ENCODE data around the gene BST1. TPM values are rescaled to one million over a fixed set of nuclear protein-coding genes. Genes with fewer than 3 reads are reported as not detected.

Gene BST1
- total and polyA plus RNA-seq, 2 donors (not counting 1 experiment from before 2014, with no cell fraction given) = 15.7 to 48.8 TPM

DNA sequence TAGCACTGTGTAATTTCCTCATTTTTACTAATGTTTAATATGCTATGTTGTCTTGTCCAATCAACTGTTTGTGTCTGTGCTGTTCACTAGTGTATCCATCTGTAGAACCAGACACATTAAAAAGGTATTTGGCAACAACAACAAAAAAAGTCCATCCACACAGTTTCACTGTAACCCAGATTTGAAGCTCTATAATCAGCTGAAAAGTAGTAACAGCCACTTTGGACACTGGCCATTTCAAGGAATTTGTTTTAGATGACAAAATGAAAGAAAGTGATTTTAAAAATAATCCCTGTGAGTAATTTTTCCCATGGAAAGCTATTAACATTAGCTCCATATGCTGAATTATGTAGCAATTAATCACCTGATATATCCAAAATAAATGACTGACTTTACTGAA lies 45.5 kb upstream of the BST1 start:
- H3K27me3 ChIP-seq (ENCODE audit: control insufficient read depth, insufficient read depth, low read length) = no peaks in the 10 kb centered on the region
- no peak overlapping the region for H3K4me3 ChIP-seq (replicated peaks in 1 of 4; ENCODE audit: control extremely low read depth in 1 of 4, insufficient read depth in 1 of 4, low read depth in 3 of 4, low read length in 4 of 4)
- H2AFZ ChIP-seq (ENCODE audit: low read length) = no peak overlapping the region
- no peaks in the 10 kb centered on the region for H4K20me1 ChIP-seq (ENCODE audit: control insufficient read depth, extremely low read depth, insufficient read depth, low read length)
- H3K4me2 ChIP-seq (ENCODE audit: extremely low read depth, insufficient read depth, low read length) = no peak overlapping the region
- no peak overlapping the region for H3K27ac ChIP-seq (ENCODE audit: insufficient read depth, low read length)
- H3K4me1 ChIP-seq (ENCODE audit: control insufficient read depth, extremely low read depth, insufficient read depth, low read length) = peaks cover 5% of the 10 kb centered on the region
- peaks cover 26% of the 10 kb centered on the region for H3K79me2 ChIP-seq (ENCODE audit: control insufficient read depth, insufficient read depth, low read length)
- no peaks in the 10 kb centered on the region for H3K36me3 ChIP-seq (ENCODE audit: control insufficient read depth, insufficient read depth, low read length)
- H3K9me3 ChIP-seq (ENCODE audit: control insufficient read depth, insufficient read depth, low read depth, low read length) = no peaks in the 10 kb centered on the region
- H3K9ac ChIP-seq (ENCODE audit: insufficient read depth, low read length) = no peak overlapping the region
- peak in 1 of 2 donors; percentile 39 for DNase-seq (ENCODE audit: low read depth in 2 of 2)
- TF ChIP-seq, protein P1, sequence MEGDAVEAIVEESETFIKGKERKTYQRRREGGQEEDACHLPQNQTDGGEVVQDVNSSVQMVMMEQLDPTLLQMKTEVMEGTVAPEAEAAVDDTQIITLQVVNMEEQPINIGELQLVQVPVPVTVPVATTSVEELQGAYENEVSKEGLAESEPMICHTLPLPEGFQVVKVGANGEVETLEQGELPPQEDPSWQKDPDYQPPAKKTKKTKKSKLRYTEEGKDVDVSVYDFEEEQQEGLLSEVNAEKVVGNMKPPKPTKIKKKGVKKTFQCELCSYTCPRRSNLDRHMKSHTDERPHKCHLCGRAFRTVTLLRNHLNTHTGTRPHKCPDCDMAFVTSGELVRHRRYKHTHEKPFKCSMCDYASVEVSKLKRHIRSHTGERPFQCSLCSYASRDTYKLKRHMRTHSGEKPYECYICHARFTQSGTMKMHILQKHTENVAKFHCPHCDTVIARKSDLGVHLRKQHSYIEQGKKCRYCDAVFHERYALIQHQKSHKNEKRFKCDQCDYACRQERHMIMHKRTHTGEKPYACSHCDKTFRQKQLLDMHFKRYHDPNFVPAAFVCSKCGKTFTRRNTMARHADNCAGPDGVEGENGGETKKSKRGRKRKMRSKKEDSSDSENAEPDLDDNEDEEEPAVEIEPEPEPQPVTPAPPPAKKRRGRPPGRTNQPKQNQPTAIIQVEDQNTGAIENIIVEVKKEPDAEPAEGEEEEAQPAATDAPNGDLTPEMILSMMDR (conservative IDR thresholded peaks at IDR 0.05 in 1 of 2, IDR thresholded peaks at IDR 0.05 in 1 of 2; ENCODE audit: low read depth in 1 of 2, low read length in 2 of 2) = no peak
- no peak for TF ChIP-seq EZH2 (IDR thresholded peaks at IDR 0.05; ENCODE audit: low read length, missing control alignments)

DNA sequence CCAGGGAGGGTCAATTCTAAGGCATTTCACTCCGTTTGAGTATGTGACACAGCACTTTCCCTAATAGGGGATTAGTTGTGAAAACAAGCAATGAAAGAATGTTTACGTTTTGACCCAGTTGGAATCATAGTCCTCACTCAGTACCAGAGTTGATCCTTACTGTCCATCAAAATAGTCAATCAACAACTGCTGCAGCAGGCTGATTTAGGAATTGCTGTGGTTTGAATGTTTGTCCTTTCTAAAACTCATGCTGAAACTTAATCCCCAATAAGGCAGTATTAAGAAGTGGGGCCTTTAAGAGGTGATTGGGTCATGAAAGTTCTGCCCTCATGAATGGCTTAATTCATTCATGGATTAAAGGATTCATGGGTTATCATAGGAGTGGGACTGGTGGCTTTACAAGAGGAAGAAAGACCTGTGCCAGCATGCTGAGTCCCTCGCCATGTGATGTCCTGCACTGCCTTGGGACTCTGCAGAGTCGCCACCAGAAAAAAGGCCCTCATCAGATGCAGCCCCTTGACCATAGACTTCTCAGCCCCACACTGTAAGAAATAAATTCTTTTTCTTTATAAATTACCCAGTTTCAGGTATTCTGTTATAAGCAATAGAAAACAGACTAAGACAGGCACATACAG lies 44.6 kb upstream of the BST1 start:
- H3K4me1 ChIP-seq (ENCODE audit: control insufficient read depth, extremely low read depth, insufficient read depth, low read length) = peaks cover 3% of the 10 kb centered on the region
- no peaks in the 10 kb centered on the region for H4K20me1 ChIP-seq (ENCODE audit: control insufficient read depth, extremely low read depth, insufficient read depth, low read length)
- no peak overlapping the region for H3K27ac ChIP-seq (ENCODE audit: insufficient read depth, low read length)
- H3K79me2 ChIP-seq (ENCODE audit: control insufficient read depth, insufficient read depth, low read length) = peaks cover 17% of the 10 kb centered on the region
- no peak for TF ChIP-seq EZH2 (IDR thresholded peaks at IDR 0.05; ENCODE audit: low read length, missing control alignments)
- TF ChIP-seq, protein P1 (conservative IDR thresholded peaks at IDR 0.05 in 1 of 2, IDR thresholded peaks at IDR 0.05 in 1 of 2; ENCODE audit: low read depth in 1 of 2, low read length in 2 of 2) = no peak
- H3K4me2 ChIP-seq (ENCODE audit: extremely low read depth, insufficient read depth, low read length) = no peak overlapping the region
- H3K27me3 ChIP-seq (ENCODE audit: control insufficient read depth, insufficient read depth, low read length) = no peaks in the 10 kb centered on the region
- no peaks in the 10 kb centered on the region for H3K36me3 ChIP-seq (ENCODE audit: control insufficient read depth, insufficient read depth, low read length)
- no peak overlapping the region for H3K4me3 ChIP-seq (replicated peaks in 1 of 4; ENCODE audit: control extremely low read depth in 1 of 4, insufficient read depth in 1 of 4, low read depth in 3 of 4, low read length in 4 of 4)
- H3K9ac ChIP-seq (ENCODE audit: insufficient read depth, low read length) = no peak overlapping the region
- no peaks in the 10 kb centered on the region for H3K9me3 ChIP-seq (ENCODE audit: control insufficient read depth, insufficient read depth, low read depth, low read length)
- H2AFZ ChIP-seq (ENCODE audit: low read length) = no peak overlapping the region
- DNase-seq (ENCODE audit: low read depth in 2 of 2) = no peak

DNA sequence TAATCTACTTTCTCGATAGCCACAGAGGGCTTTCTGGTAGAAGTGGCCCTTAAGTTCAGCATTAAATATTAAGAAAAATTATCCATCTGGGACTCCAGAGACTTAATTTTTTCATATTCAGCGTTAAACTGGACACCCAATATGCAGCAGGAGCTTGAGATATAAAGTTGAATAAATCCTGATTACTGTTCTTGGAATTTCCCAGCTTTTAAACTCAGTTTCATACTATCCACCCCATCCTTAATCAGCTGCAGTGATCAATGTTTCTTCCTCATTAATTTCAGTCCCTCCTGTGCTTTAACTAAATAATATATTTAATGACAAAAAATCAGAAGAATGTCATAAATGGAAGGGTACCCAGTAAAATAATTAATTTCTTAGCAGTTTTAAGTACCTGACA lies 44.1 kb upstream of the BST1 start:
- Histone ChIP-seq H2AFZ (ENCODE audit: low read length) (no peak overlapping the region), H3K9me3 (ENCODE audit: control insufficient read depth, insufficient read depth, low read depth, low read length) (no peaks in the 10 kb centered on the region), H3K36me3 (ENCODE audit: control insufficient read depth, insufficient read depth, low read length) (no peaks in the 10 kb centered on the region), H4K20me1 (ENCODE audit: control insufficient read depth, extremely low read depth, insufficient read depth, low read length) (no peaks in the 10 kb centered on the region), H3K27ac (ENCODE audit: insufficient read depth, low read length) (no peak overlapping the region), H3K27me3 (ENCODE audit: control insufficient read depth, insufficient read depth, low read length) (no peaks in the 10 kb centered on the region), H3K4me3 (replicated peaks in 1 of 4; ENCODE audit: control extremely low read depth in 1 of 4, insufficient read depth in 1 of 4, low read depth in 3 of 4, low read length in 4 of 4) (no peak overlapping the region), H3K79me2 (ENCODE audit: control insufficient read depth, insufficient read depth, low read length) (peaks cover 12% of the 10 kb centered on the region), H3K4me1 (ENCODE audit: control insufficient read depth, extremely low read depth, insufficient read depth, low read length) (peaks cover 3% of the 10 kb centered on the region), H3K4me2 (ENCODE audit: extremely low read depth, insufficient read depth, low read length) (no peak overlapping the region), H3K9ac (ENCODE audit: insufficient read depth, low read length) (no peak overlapping the region)
- no peak for DNase-seq (ENCODE audit: low read depth in 2 of 2)
- TF ChIP-seq, protein P1 (conservative IDR thresholded peaks at IDR 0.05 in 1 of 2, IDR thresholded peaks at IDR 0.05 in 1 of 2; ENCODE audit: low read depth in 1 of 2, low read length in 2 of 2) = no peak
- no peak for TF ChIP-seq EZH2 (IDR thresholded peaks at IDR 0.05; ENCODE audit: low read length, missing control alignments)
